ENCODE results near the gene LLGL2.
A peak's percentile ranks its signal among the peaks of the same experiment; 100 is the strongest.
"Not testable (repeated sequence)": the region's sequence is repeated elsewhere in the genome, so short reads cannot be mapped to it uniquely, and the experiment has no call there.

LLGL2 gene

DNA sequence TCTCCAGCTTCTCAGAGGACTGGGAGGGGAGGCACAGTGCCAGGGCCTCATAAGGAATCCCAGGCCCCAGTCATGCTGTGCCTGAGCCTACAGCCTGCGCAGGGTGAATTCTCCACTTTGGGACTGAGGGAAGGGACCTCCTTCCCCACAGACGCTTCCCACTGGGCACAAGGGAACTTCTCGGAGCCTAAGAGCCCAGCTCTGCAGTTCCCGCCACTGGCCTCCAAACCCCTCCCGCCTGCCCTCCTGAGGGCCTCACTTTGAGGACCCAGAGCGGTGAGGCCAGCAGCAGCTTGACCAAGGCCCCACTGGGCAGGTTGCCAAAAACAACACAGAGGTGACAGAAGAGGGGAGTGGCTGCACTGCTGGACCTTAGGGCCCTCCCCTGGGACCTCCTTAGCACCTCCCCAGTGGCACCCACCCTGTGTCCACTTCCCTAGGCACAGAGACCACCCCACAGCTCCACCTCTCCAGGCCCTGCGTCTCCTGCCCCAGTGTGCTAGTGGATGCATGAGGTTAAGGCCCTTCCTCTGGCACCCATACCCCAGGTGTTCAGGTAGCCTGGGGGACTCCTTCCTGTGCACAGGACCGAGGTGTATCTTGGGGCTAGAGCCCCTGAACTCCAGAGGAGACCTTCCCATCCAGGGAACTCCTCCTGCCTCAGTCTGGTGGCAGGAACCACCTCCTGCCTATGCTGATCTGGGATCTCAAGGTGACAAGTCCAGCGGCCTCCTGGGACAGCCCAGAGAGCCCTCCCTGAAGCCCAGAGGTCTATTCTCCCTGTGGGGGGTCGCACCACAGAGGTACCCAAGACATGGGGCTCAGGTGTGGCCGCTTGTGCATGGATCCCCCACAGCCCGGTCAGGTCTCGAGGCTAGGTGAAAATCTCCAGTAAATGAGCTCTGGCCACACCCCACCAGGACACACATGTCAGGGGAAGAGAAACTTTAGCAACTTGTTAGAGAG is 13.6 kb upstream of the LLGL2 start:
- no peak overlapping the region for H3K4me3 Mint-ChIP-seq
- peak overlapping the region; percentile 35 for H3K27ac Mint-ChIP-seq

DNA sequence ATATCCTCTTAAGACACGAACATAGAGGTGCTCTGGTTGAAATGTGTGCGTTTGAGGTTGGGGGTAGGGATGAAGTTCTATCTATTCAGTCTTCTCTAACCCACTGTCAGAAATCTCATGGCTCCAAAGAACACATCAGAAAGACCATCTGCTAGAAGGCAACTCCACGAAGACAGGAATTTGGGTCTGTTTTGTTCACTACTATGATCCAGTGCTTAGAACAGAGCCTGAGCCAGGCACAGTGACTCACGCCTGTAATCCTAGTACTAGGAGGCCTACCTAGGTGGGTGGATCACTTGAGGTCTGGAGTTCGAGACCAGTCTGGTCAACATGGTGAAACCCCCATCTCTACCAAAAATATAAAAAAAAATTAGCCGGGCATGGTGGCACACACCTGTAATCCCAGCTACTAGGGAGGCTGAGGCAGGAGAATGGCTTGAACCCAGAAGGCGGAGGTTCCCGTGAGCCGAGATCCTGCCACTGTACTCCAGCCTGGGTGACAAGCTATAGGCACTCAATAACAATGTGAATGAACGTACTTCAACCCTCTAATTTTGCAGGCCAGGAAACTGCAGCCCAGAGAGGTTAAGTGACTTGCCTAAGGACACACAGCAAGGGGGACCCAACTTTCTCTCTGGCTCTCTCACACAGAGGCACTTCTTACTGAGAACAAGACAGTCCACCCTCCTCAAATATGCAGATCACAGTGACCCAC is 12.4 kb upstream of the LLGL2 start:
- Mint-ChIP-seq H3K36me3 (peaks cover 5% of the 10 kb centered on the region), H3K4me1 (peaks cover 11% of the 10 kb centered on the region), H3K27me3 (no peaks in the 10 kb centered on the region), H3K27ac (no peak overlapping the region), H3K4me3 (no peak overlapping the region), H3K9me3 (no peaks in the 10 kb centered on the region)

More for the DNA sequence above, 13.6 kb upstream of the LLGL2 start:
- no peaks in the 10 kb centered on the region for H3K9me3 Mint-ChIP-seq
- no peaks in the 10 kb centered on the region for H3K27me3 Mint-ChIP-seq
- no peaks in the 10 kb centered on the region for H3K4me1 Mint-ChIP-seq
- no peaks in the 10 kb centered on the region for H3K36me3 Mint-ChIP-seq

DNA sequence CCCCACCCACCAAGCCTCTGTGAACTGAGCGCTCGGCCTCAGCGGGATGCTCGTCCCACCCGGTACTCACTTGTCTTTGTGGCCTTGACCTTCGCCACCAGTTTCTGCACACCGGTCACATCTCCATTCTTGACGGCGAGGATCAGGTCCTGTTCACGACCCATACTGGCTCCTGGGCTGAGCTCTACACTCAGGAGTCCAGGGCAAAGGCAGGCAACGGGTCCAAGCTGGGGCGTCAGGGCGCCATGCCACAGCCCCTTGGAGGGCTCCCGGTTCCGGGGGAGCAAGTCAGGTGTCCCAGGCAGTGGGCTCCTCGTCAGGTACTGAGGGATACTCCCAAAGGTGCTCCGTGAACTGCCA is 11.9 kb upstream of the LLGL2 start:
- Mint-ChIP-seq H3K27ac (no peak overlapping the region), H3K4me1 (peaks cover 16% of the 10 kb centered on the region), H3K9me3 (no peaks in the 10 kb centered on the region), H3K4me3 (no peak overlapping the region), H3K36me3 (peaks cover 10% of the 10 kb centered on the region), H3K27me3 (no peaks in the 10 kb centered on the region)

DNA sequence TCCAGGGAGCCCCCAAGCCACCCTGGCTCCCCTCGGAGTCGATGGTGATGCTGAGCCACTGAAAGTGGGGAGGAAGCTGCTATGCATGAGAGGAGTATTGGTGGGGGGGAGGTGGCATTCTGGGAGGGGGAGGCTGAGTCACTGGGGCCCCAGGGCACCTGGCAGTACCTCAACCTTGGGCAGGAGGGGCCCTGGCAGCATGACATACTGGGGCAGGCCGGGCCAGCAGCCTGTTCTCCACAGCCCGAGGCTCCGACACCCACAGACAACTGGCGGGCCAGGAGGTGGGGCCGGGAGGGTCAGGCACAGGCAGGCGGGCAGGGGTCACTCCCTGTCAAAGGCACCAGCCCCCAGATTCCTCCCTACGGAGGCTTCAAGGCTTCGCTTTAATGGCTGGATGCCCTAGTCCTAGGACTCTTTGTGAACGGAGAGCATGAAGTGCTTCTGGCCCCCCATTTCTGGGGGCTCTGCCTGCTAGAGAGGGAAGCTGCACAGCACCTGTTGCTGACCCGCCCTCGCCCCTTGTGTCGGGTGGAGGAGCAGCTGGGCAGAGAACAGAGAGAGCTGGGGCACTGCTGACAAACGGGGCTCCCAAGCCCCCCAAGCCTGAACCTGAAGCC is 11.1 kb upstream of the LLGL2 start:
- Mint-ChIP-seq H3K4me3 (peak overlapping the region; percentile 62), H3K27ac (no peak overlapping the region), H3K36me3 (peaks cover 10% of the 10 kb centered on the region), H3K27me3 (no peaks in the 10 kb centered on the region), H3K4me1 (peaks cover 23% of the 10 kb centered on the region), H3K9me3 (no peaks in the 10 kb centered on the region)

DNA sequence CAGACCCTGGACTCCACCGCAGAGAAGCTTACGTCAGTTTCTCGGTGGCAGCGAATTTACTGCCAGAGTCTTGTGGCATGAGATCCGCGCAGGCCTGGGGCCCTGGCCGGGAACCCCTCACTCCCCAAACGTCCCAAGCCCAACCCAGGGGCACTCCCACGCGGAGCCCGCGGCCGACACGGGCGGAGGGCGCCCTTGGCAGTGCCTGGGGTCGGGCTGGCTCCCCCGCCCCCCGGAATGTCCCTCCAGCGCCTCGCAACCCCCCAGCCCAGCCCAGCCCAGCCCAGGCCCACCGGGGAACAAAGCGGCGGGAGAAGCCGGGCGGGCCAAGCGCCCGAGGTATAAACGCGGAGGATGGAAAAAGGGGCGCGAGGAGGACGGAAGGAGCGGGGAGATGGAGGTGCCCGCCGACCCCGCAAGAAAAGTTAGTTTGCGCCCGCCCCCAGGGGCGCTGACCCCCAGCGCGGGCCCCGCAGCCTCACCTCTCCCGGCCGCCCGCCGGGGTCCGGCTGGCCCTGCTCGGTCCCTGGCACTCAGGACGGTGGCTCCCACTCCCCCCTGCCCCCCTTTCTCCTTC is 10.5 kb upstream of the LLGL2 start:
- peaks cover 10% of the 10 kb centered on the region for H3K36me3 Mint-ChIP-seq
- no peak overlapping the region for H3K27ac Mint-ChIP-seq
- peaks cover 23% of the 10 kb centered on the region for H3K4me1 Mint-ChIP-seq
- H3K4me3 Mint-ChIP-seq = peak overlapping the region; percentile 81
- no peaks in the 10 kb centered on the region for H3K9me3 Mint-ChIP-seq
- no peaks in the 10 kb centered on the region for H3K27me3 Mint-ChIP-seq

DNA sequence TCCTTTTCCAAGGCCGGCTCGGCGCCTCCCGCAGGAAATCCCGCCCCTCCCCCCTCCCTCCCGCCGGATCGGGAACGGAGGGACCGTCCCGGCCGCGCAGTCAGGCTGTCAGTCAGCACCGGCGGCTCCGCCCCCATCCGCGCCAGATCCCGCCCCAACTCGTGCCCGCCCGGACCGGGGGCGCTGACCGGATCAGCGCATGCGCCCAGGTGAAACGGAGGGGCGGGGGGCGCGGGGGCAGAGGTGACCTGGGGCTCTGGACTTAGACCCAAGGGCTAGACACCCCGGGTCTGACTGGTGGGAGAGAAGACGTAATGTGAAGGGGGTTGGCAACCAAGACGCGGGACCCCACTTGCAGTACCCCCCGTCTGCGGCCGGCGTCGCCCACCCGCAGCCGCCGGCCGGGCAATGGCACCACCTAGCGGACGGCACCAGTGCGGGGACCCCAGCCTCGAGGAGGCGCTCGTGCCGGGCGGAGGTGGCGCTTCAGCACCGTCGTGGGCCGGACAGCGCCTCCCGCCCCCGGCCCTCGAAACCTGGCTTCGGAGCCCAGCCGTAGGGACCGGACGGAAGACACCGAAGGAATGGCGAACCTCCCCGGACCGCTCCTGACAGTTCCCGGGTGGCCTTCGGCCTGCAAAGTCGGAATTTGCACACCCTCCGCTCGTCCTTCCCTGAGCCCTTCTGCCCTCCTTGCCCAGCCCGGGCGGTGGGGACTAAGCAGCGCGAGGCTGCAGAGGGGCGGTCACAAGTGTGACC is 9.8 kb upstream of the LLGL2 start, which contains the start of gene CASKIN2:
Gene CASKIN2, minus strand, starts transcription at position 42 of the 759 bp plus-strand sequence. CDS start 1,733 bp downstream, outside the sequence.
- H3K27ac Mint-ChIP-seq = no peak within 1 kb of the TSS
- peak within 1 kb of the TSS; percentile 81 for H3K4me3 Mint-ChIP-seq
- H3K36me3 Mint-ChIP-seq = peaks cover 10% of the 10 kb centered on the region
- no peaks in the 10 kb centered on the region for H3K9me3 Mint-ChIP-seq
- peaks cover 23% of the 10 kb centered on the region for H3K4me1 Mint-ChIP-seq
- H3K27me3 Mint-ChIP-seq = no peaks in the 10 kb centered on the region

DNA sequence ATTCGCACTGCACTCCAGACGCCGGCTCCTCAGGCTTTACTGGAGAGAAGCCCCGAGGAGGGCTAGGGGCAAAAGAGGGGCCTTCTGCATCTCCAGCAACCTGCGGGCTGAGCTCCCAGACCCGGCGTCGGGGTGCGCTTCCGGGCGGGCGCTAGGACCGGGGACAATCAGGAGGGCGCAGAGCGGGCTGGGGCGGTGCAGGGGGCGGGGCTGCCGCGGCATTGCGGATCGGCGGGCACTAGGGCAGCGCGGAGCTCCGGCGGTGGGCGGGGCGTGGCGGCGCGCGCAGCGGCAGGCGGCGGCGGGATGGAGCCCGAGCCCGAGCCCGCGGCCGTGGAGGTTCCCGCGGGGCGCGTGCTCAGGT is 9.3 kb upstream of the LLGL2 start, which contains the start of gene TSEN54:
Gene TSEN54, plus strand, starts transcription at position 274 of the 364 bp plus-strand sequence. Its CDS starts 33 bp downstream, at position 307.
- Mint-ChIP-seq H3K9me3 (no peaks in the 10 kb centered on the region), H3K4me1 (peaks cover 23% of the 10 kb centered on the region), H3K27ac (no peak within 1 kb of the TSS), H3K36me3 (peaks cover 10% of the 10 kb centered on the region), H3K4me3 (peak within 1 kb of the TSS; percentile 81), H3K27me3 (no peaks in the 10 kb centered on the region)

DNA sequence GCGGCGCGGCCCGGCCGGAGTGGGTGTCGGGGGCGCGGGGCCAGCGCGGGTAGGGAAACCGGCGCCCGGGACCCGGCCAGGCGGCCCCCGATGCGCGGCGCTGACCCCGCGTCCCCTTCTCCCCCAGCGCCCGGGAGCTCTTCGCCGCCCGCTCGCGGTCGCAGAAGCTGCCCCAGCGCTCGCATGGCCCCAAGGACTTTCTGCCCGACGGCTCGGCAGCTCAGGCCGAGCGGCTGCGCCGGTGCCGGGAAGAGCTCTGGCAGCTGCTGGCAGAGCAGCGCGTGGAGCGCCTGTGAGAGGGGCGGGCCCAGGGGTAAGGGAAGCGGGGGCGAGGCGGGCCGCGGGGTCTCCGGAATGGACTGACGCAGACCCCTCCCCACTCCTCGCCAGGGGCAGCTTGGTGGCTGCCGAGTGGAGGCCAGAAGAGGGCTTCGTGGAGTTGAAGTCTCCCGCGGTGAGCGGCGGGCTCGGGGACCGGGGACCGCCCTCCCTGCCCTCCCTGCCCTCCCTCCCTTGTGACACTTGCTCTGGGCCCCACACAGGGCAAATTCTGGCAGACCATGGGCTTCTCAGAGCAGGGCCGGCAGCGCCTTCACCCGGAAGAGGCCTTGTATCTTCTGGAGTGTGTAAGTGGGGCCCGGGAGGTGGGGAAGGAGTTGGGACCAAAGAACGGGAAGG is 8.7 kb upstream of the LLGL2 start:
- no peak overlapping the region for H3K27ac Mint-ChIP-seq
- peaks cover 23% of the 10 kb centered on the region for H3K4me1 Mint-ChIP-seq
- H3K9me3 Mint-ChIP-seq = no peaks in the 10 kb centered on the region
- peak overlapping the region; percentile 75 for H3K4me3 Mint-ChIP-seq
- H3K27me3 Mint-ChIP-seq = no peaks in the 10 kb centered on the region
- peaks cover 10% of the 10 kb centered on the region for H3K36me3 Mint-ChIP-seq

DNA sequence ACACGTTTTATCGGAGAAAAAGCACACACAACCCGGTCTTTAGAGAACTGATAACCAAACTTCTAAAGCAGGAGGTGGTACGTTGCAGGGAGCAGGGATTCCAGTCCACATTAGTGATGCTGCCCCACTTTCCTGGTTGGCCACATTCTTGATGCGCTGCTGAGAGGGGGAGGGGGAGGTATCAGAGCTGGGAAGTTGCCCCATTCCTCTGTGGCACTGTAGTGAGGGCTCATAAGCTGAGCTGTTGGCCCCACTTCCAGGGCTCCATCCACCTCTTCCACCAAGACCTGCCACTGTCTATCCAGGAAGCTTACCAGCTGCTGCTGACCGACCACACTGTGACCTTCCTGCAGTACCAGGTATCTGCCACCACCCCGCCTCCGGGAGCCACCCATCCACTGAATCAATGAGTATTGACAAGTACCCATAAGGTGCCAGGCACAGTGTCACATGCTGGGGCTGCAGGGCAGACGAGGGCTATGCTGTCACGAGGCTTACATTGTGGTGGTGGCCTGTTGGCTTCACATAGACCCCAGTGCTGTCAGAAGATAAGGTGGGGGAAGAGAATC is 8.1 kb upstream of the LLGL2 start:
- peak overlapping the region; percentile 75 for H3K4me3 Mint-ChIP-seq
- peaks cover 12% of the 10 kb centered on the region for H3K36me3 Mint-ChIP-seq
- H3K27me3 Mint-ChIP-seq = no peaks in the 10 kb centered on the region
- H3K27ac Mint-ChIP-seq = peak overlapping the region; percentile 79
- H3K4me1 Mint-ChIP-seq = peaks cover 23% of the 10 kb centered on the region
- H3K9me3 Mint-ChIP-seq = no peaks in the 10 kb centered on the region

DNA sequence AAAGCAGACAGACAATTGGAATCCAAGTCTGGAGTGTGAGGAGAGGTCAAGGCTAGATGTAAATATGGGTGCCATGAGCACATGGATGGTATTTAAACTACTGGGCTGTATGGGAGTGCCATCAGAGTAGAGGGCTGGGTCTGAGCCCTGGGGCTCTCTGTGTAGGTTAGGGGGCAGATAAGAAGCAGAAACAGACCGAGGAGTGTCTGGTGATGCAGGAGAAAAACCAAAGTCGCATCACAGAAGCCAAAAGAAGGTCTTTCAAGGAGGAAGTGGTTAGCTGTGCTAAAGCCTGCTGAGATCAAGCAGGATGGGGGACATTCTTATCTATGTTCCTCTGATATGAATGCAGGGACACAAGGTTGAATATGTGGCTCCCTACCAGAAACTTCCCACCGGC is 7.3 kb upstream of the LLGL2 start:
- no peaks in the 10 kb centered on the region for H3K27me3 Mint-ChIP-seq
- H3K27ac Mint-ChIP-seq = peak overlapping the region; percentile 79
- H3K4me3 Mint-ChIP-seq = peak overlapping the region; percentile 75
- H3K9me3 Mint-ChIP-seq = no peaks in the 10 kb centered on the region
- H3K4me1 Mint-ChIP-seq = peaks cover 23% of the 10 kb centered on the region
- H3K36me3 Mint-ChIP-seq = peaks cover 13% of the 10 kb centered on the region

DNA sequence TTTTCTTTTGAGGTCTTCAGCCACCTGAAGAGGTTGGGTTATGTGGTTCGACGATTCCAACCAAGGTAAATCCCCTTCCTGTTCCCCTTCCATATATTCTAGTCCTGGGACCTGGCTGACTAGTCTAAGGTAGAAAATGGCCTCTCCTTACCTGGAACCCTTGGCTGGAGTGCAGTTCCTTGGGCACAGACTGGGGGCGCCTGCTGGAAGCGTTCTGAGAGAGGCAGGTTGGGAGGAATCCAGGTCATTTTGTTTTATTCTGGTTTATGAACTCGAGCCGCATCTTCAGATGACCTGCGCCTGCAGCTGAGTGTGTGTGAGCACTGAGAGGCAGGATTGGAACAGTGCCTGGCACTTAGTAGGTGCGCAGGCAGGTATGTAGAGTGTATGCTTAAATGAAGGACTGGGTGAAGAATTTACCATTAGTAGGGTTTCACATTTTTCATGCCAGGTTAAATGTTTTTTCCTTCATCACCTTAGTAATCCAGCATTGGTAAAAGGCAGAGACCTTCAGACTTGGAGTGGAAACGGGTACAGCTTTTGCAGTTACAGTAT is 6.4 kb upstream of the LLGL2 start:
- Mint-ChIP-seq H3K36me3 (peaks cover 13% of the 10 kb centered on the region), H3K27me3 (no peaks in the 10 kb centered on the region), H3K27ac (peak overlapping the region; percentile 79), H3K9me3 (no peaks in the 10 kb centered on the region), H3K4me3 (no peak overlapping the region), H3K4me1 (peaks cover 23% of the 10 kb centered on the region)

DNA sequence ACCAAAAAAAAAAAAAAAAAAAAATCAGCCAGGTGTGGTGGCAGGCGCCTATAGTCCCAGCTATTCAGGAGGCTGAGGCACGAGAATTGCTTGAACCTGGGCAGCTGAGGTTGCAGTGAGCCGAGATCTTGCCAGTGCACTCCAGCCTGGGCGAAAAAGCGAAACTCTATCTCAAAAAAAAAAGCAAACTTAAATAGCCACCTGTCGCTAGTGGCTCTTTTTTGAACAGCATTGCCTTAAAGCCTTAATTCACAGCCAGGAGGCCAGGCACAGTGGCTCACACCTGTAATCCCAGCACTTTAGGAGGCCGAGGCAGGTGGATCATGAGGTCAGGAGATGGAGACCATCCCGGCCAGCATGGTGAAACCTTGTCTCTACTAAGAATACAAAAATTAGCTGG is 5.1 kb upstream of the LLGL2 start:
- not testable (repeated sequence) for H3K27ac Mint-ChIP-seq, H3K27me3 Mint-ChIP-seq, H3K9me3 Mint-ChIP-seq, H3K4me3 Mint-ChIP-seq
- H3K36me3 Mint-ChIP-seq = peaks cover 13% of the 10 kb centered on the region
- H3K4me1 Mint-ChIP-seq = peaks cover 23% of the 10 kb centered on the region

DNA sequence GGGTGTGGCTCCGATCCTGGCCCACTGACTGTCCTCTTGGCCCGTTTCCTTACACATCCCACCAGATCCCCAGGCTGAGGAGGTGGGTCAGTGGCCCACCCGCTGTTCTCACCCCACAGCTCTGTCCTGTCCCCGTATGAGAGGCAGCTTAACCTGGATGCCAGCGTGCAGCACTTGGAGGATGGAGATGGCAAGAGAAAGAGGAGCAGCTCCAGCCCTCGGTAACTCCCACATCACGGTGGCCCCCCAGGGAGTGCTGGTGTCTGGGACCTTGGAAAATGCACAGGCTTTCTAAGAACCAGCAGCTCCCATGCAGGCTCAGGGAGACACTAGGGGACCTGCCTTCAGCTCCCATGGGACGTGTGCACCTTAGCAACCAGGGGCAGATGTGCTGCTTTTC is 4.2 kb upstream of the LLGL2 start:
- peaks cover 25% of the 10 kb centered on the region for H3K4me1 Mint-ChIP-seq
- no peak overlapping the region for H3K4me3 Mint-ChIP-seq
- H3K27me3 Mint-ChIP-seq = no peaks in the 10 kb centered on the region
- H3K36me3 Mint-ChIP-seq = peaks cover 13% of the 10 kb centered on the region
- H3K27ac Mint-ChIP-seq = no peak overlapping the region
- H3K9me3 Mint-ChIP-seq = no peaks in the 10 kb centered on the region

All from activated naive CD4-positive, alpha-beta T cell treated with anti-CD3 and anti-CD28 coated beads, Interleukin-2, amount 50 U/mL, for 24 hours (primary cell).